H9 (cell line): ENCODE results near the gene FAHD1. TPM values are rescaled to one million over a fixed set of nuclear protein-coding genes. Genes with fewer than 3 reads are reported as not detected.

Experiments used
- DNase-seq: peaks from one replicate; pipeline ENCODE4 v3.0.0-alpha.2; 2017
- H2AFZ ChIP-seq: one replicate; pipeline ENCODE4 v1.6.1; 2013; ENCODE audit warnings: mild to moderate bottlenecking, low read length, control low read depth, moderate library complexity
- H2AK5ac ChIP-seq: 2 replicates; pipeline ENCODE4 v1.6.1; 2013; ENCODE audit warnings: low read length, control low read depth, mixed read lengths; ENCODE audit not compliant: insufficient read length
- H2BK120ac ChIP-seq: one replicate; pipeline ENCODE4 v1.6.1; 2013; ENCODE audit warnings: low read depth, mild to moderate bottlenecking, low read length, control low read depth, inconsistent platforms; ENCODE audit not compliant: poor library complexity, severe bottlenecking
- H2BK12ac ChIP-seq: 2 replicates; pipeline ENCODE4 v1.6.1; 2013; ENCODE audit warnings: low read length, control low read depth, mixed read lengths, low read depth; ENCODE audit not compliant: insufficient read length
- H2BK15ac ChIP-seq: 2 replicates; pipeline ENCODE4 v1.6.1; 2013; ENCODE audit warnings: low read depth, low read length, control low read depth
- H2BK20ac ChIP-seq: one replicate; pipeline ENCODE4 v1.6.1; 2013; ENCODE audit warnings: low read depth, mild to moderate bottlenecking, low read length, control low read depth, inconsistent platforms; ENCODE audit not compliant: poor library complexity, severe bottlenecking
- H2BK5ac ChIP-seq: 2 replicates; pipeline ENCODE4 v1.6.1; 2013; ENCODE audit warnings: low read length, control low read depth, mixed read lengths; ENCODE audit not compliant: insufficient read length
- H3K14ac ChIP-seq: 2 replicates; pipeline ENCODE4 v1.6.1; 2013; ENCODE audit warnings: low read length, control low read depth; ENCODE audit not compliant: insufficient read depth
- H3K18ac ChIP-seq: 2 replicates; pipeline ENCODE4 v1.6.1; 2013; ENCODE audit warnings: low read depth, mild to moderate bottlenecking, mixed read lengths, low read length, control low read depth; ENCODE audit not compliant: insufficient read length
- H3K23ac ChIP-seq: 2 replicates; pipeline ENCODE4 v1.6.1; 2013; ENCODE audit warnings: low read length, control low read depth, mixed read lengths, low read depth; ENCODE audit not compliant: insufficient read length
- H3K23me2 ChIP-seq: 2 replicates; pipeline ENCODE4 v1.6.1; 2013; ENCODE audit warnings: low read depth, mild to moderate bottlenecking, mixed read lengths, low read length, control low read depth; ENCODE audit not compliant: insufficient read length, poor library complexity, severe bottlenecking
- H3K27ac ChIP-seq: 2 replicates; pipeline ENCODE4 v1.5.1; 2013; ENCODE audit warnings: low read length, control low read depth, mixed read lengths, low read depth; ENCODE audit not compliant: insufficient read length
- H3K27me3 ChIP-seq: 2 replicates; pipeline ENCODE4 v1.6.1; 2013; ENCODE audit warnings: low read length, control low read depth, inconsistent platforms; ENCODE audit not compliant: insufficient read depth
- H3K4ac ChIP-seq: 2 replicates; pipeline ENCODE4 v1.6.1; 2013; ENCODE audit warnings: low read depth, mild to moderate bottlenecking, control low read depth, inconsistent platforms, low read length, moderate library complexity
- H3K4me1 ChIP-seq: 2 replicates; pipeline ENCODE4 v1.6.1; 2013; ENCODE audit warnings: low read length, control low read depth, inconsistent platforms; ENCODE audit not compliant: insufficient read depth
- H3K4me2 ChIP-seq: 2 replicates; pipeline ENCODE4 v1.6.1; 2013; ENCODE audit warnings: low read length, control low read depth, mixed read lengths; ENCODE audit not compliant: insufficient read length, insufficient read depth
- H3K56ac ChIP-seq: 2 replicates; pipeline ENCODE4 v1.6.1; 2013; ENCODE audit warnings: low read depth, mild to moderate bottlenecking, mixed read lengths, low read length, control low read depth; ENCODE audit not compliant: insufficient read length
- H3K79me1 ChIP-seq: 2 replicates; pipeline ENCODE4 v1.6.1; 2013; ENCODE audit warnings: low read depth, mild to moderate bottlenecking, moderate library complexity, low read length, control low read depth, inconsistent platforms; ENCODE audit not compliant: insufficient read depth, poor library complexity, severe bottlenecking
- H3K79me2 ChIP-seq: 2 replicates; pipeline ENCODE4 v1.6.1; 2013; ENCODE audit warnings: low read length, control low read depth, inconsistent platforms; ENCODE audit not compliant: insufficient read depth
- H3K9ac ChIP-seq: 2 replicates; pipeline ENCODE4 v1.6.1; 2013; ENCODE audit warnings: low read length, control low read depth, mixed read lengths; ENCODE audit not compliant: insufficient read length; ENCODE audit errors: extremely low read depth
- H3K9me3 ChIP-seq: one replicate; pipeline ENCODE4 v1.6.1; 2013; ENCODE audit warnings: low read depth, low read length, inconsistent platforms; ENCODE audit not compliant: control insufficient read depth
- H3T11ph ChIP-seq: one replicate; pipeline ENCODE4 v1.6.1; 2013; ENCODE audit warnings: mild to moderate bottlenecking, low read length, control low read depth, inconsistent platforms
- H4K20me1 ChIP-seq: one replicate; pipeline ENCODE4 v1.6.1; 2013; ENCODE audit not compliant: control insufficient read depth, insufficient read length, insufficient read depth
- H4K5ac ChIP-seq: 2 replicates; pipeline ENCODE4 v1.6.1; 2013; ENCODE audit warnings: low read depth, mild to moderate bottlenecking, mixed read lengths, low read length, control low read depth; ENCODE audit not compliant: insufficient read length
- H4K8ac ChIP-seq: replicated peaks from 2 replicates; pipeline ENCODE4 v1.6.1; 2013; ENCODE audit warnings: low read length, control low read depth, mixed read lengths, low read depth; ENCODE audit not compliant: insufficient read length
- H4K91ac ChIP-seq: 2 replicates; pipeline ENCODE4 v1.6.1; 2013; ENCODE audit warnings: low read depth, mild to moderate bottlenecking, moderate library complexity, mixed read lengths, low read length, control low read depth; ENCODE audit not compliant: insufficient read length
- H3K27ac Mint-ChIP-seq, 3 experiments: 2 replicates in 2 of 3; 3 replicates in 1 of 3; pipeline ENCODE4 v1.8.0; 2020 to 2021; ENCODE audit warnings: mixed read lengths in 3 of 3, mild to moderate bottlenecking in 1 of 3, moderate library complexity in 1 of 3
- H3K27me3 Mint-ChIP-seq: 2 replicates; pipeline ENCODE4 v1.8.0; 2021; ENCODE audit warnings: low read depth, mild to moderate bottlenecking, moderate library complexity, mixed read lengths
- H3K36me3 Mint-ChIP-seq, 3 experiments: 2 replicates in 2 of 3; 3 replicates in 1 of 3; pipeline ENCODE4 v1.8.0; 2020 to 2021; ENCODE audit warnings: low read depth in 3 of 3, mixed read lengths in 3 of 3; ENCODE audit not compliant: insufficient read depth in 1 of 3
- H3K4me1 Mint-ChIP-seq, 2 experiments: 2 replicates each; pipeline ENCODE4 v1.8.0; 2020; ENCODE audit warnings: mixed read lengths in 2 of 2
- H3K4me3 Mint-ChIP-seq, 2 experiments: 2 replicates in 1 of 2; 3 replicates in 1 of 2; pipeline ENCODE4 v1.8.0; 2020 to 2021; ENCODE audit warnings: mild to moderate bottlenecking in 2 of 2, mixed read lengths in 2 of 2, moderate library complexity in 1 of 2
- H3K9me3 Mint-ChIP-seq, 2 experiments: 2 replicates in 1 of 2; 3 replicates in 1 of 2; pipeline ENCODE4 v1.8.0; 2020; ENCODE audit warnings: mild to moderate bottlenecking in 2 of 2, mixed read lengths in 2 of 2, moderate library complexity in 1 of 2
- WGBS: extraction: QIAGEN DNeasy Blood & Tissue Kit; methylation state at CpG from one replicate; pipeline ENCODE4 v1.1.7; 2013; ENCODE audit warnings: missing lambda C conversion rate, low lambda C conversion rate, mixed read lengths; ENCODE audit not compliant: insufficient read length; ENCODE audit errors: extremely low coverage; 5-methylcytosine and 5-hydroxymethylcytosine counted together
- total RNA-seq: library from RNA; stranded (reverse); gene quantifications from 2 replicates; pipeline ENCODE4 v1.2.1, GENCODE V29; 2021
- TF ChIP-seq, protein P1 (sequence below): fragments of 200-600 bp; sonication (generic); conservative IDR thresholded peaks from 3 replicates; pipeline ENCODE4 v1.8.0; 2021; ENCODE audit warnings: antibody characterized with exemption, mild to moderate bottlenecking

FAHD1 gene
- total RNA-seq, 1 experiment from 2014 or later: 16.2 TPM

- no peak overlapping the region for H2AK5ac ChIP-seq
- H3K56ac ChIP-seq: no peak overlapping the region
- H3K4me1 Mint-ChIP-seq: no peaks in the 10 kb centered on the region
- H3K27ac Mint-ChIP-seq: no peak overlapping the region
- no peak overlapping the region for H3K4me3 Mint-ChIP-seq
- no peak overlapping the region for H2BK20ac ChIP-seq
- no peak overlapping the region for H4K8ac ChIP-seq
- no peak overlapping the region for H2BK120ac ChIP-seq
- no peak overlapping the region for H3K4ac ChIP-seq
- no peak overlapping the region for H3T11ph ChIP-seq
- H3K27me3 ChIP-seq: no peaks in the 10 kb centered on the region
- no peak overlapping the region for H4K5ac ChIP-seq
- H3K23ac ChIP-seq: no peak overlapping the region
- no peak overlapping the region for H3K27ac ChIP-seq
- no peaks in the 10 kb centered on the region for H4K20me1 ChIP-seq
- no peak overlapping the region for H2BK15ac ChIP-seq
- no peaks in the 10 kb centered on the region for H3K9me3 ChIP-seq
- no peak overlapping the region for H3K4me2 ChIP-seq
- H3K27me3 Mint-ChIP-seq: no peaks in the 10 kb centered on the region
- no peak overlapping the region for H2BK5ac ChIP-seq
- TF ChIP-seq, protein P1, sequence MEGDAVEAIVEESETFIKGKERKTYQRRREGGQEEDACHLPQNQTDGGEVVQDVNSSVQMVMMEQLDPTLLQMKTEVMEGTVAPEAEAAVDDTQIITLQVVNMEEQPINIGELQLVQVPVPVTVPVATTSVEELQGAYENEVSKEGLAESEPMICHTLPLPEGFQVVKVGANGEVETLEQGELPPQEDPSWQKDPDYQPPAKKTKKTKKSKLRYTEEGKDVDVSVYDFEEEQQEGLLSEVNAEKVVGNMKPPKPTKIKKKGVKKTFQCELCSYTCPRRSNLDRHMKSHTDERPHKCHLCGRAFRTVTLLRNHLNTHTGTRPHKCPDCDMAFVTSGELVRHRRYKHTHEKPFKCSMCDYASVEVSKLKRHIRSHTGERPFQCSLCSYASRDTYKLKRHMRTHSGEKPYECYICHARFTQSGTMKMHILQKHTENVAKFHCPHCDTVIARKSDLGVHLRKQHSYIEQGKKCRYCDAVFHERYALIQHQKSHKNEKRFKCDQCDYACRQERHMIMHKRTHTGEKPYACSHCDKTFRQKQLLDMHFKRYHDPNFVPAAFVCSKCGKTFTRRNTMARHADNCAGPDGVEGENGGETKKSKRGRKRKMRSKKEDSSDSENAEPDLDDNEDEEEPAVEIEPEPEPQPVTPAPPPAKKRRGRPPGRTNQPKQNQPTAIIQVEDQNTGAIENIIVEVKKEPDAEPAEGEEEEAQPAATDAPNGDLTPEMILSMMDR: no peak
- DNase-seq: no peak
- H3K9ac ChIP-seq: no peak overlapping the region
- H3K23me2 ChIP-seq: no peaks in the 10 kb centered on the region
- H3K14ac ChIP-seq: no peak overlapping the region
- WGBS: no CpG with 5 or more reads among the region's 33 CpGs
- H3K79me1 ChIP-seq: no peaks in the 10 kb centered on the region
- H3K36me3 Mint-ChIP-seq: peaks cover 10 to 15% (median 14%) of the 10 kb centered on the region in 3 experiments
- no peak overlapping the region for H2AFZ ChIP-seq
- no peak overlapping the region for H4K91ac ChIP-seq
- H3K79me2 ChIP-seq: no peaks in the 10 kb centered on the region
- no peak overlapping the region for H2BK12ac ChIP-seq
- peaks cover 13 to 15% of the 10 kb centered on the region in 2 experiments for H3K9me3 Mint-ChIP-seq
- no peak overlapping the region for H3K18ac ChIP-seq
- no peaks in the 10 kb centered on the region for H3K4me1 ChIP-seq
Observed at GRCh38 chr16:1792836-1793577, 34.0 kb upstream of the FAHD1 start.
